ENCODE measurements around the gene SLC36A4. TPM values are rescaled to one million over a fixed set of nuclear protein-coding genes. Genes with fewer than 3 reads are reported as not detected.

The SLC36A4 gene
- total RNA-seq, 2 experiments from 2014 or later = 15.9 to 16.4 TPM

- Histone ChIP-seq H3K9me3 (ENCODE audit: control insufficient read depth in 1 of 2, insufficient read depth in 1 of 2, low read length in 2 of 2) (no peaks in the 10 kb centered on the region), H3K4me3 (ENCODE audit: low read length) (no peak overlapping the region), H3K4me1 (ENCODE audit: insufficient read depth, low read length) (no peaks in the 10 kb centered on the region), H3K27me3 (ENCODE audit: control insufficient read depth in 1 of 2, insufficient read depth in 2 of 2, low read length in 2 of 2) (no peaks in the 10 kb centered on the region), H3K36me3 (ENCODE audit: insufficient read depth, low read length) (no peaks in the 10 kb centered on the region), H3K27ac (ENCODE audit: low read depth in 1 of 2, low read length in 2 of 2) (no peak overlapping the region)
- ChIA-PET POLR2A (no interaction called here), CTCF (no interaction called here)
- H3K9me3 Mint-ChIP-seq = no peaks in the 10 kb centered on the region
- intact Hi-C loops (cut with DNase I, micrococcal nuclease) = no loop called here
- H3K36me3 Mint-ChIP-seq (ENCODE audit: low read depth) = peaks cover 10% of the 10 kb centered on the region
- DNase-seq = no peak
- no peaks in the 10 kb centered on the region for H3K27me3 Mint-ChIP-seq
- no peak overlapping the region for H3K27ac Mint-ChIP-seq
- no peaks in the 10 kb centered on the region for H3K4me1 Mint-ChIP-seq (ENCODE audit: low read depth)
- H3K4me3 Mint-ChIP-seq = no peak overlapping the region
- no peak for TF ChIP-seq CTCF (IDR thresholded peaks at IDR 0.05)
- ATAC-seq (ENCODE audit: poor library complexity) = no peak
Measured at GRCh38 chr11:93143186-93143585, 54.6 kb downstream of the SLC36A4 start.

- H3K4me3 Mint-ChIP-seq = no peak overlapping the region
- no peaks in the 10 kb centered on the region for H3K4me1 Mint-ChIP-seq (ENCODE audit: low read depth)
- H3K36me3 Mint-ChIP-seq (ENCODE audit: low read depth) = peaks cover 11% of the 10 kb centered on the region
- TF ChIP-seq CTCF (IDR thresholded peaks at IDR 0.05) = no peak
- ATAC-seq (ENCODE audit: poor library complexity) = no peak
- no peaks in the 10 kb centered on the region for H3K27me3 ChIP-seq (ENCODE audit: control insufficient read depth in 1 of 2, insufficient read depth in 2 of 2, low read length in 2 of 2)
- ChIA-PET CTCF (no interaction called here), POLR2A (no interaction called here)
- H3K9me3 Mint-ChIP-seq = no peaks in the 10 kb centered on the region
- H3K4me1 ChIP-seq (ENCODE audit: insufficient read depth, low read length) = no peaks in the 10 kb centered on the region
- H3K36me3 ChIP-seq (ENCODE audit: insufficient read depth, low read length) = no peaks in the 10 kb centered on the region
- no peak overlapping the region for H3K4me3 ChIP-seq (ENCODE audit: low read length)
- no peak for DNase-seq
- no peaks in the 10 kb centered on the region for H3K9me3 ChIP-seq (ENCODE audit: control insufficient read depth in 1 of 2, insufficient read depth in 1 of 2, low read length in 2 of 2)
- H3K27ac Mint-ChIP-seq = no peak overlapping the region
- H3K27me3 Mint-ChIP-seq = peaks cover 6% of the 10 kb centered on the region
- no peak overlapping the region for H3K27ac ChIP-seq (ENCODE audit: low read depth in 1 of 2, low read length in 2 of 2)
- intact Hi-C loops (cut with DNase I, micrococcal nuclease) = no loop called here
Measured at GRCh38 chr11:93133488-93134109, 64.2 kb downstream of the SLC36A4 start.

GRCh38 chr11:93132836-93133235 lies 65.0 kb downstream of the SLC36A4 start:
- no peak for ATAC-seq (ENCODE audit: poor library complexity)

More at GRCh38 chr11:93132836-93133235, 65.0 kb downstream of the SLC36A4 start:
- no peaks in the 10 kb centered on the region for H3K27me3 ChIP-seq (ENCODE audit: control insufficient read depth in 1 of 2, insufficient read depth in 2 of 2, low read length in 2 of 2)
- H3K36me3 Mint-ChIP-seq (ENCODE audit: low read depth) = peaks cover 11% of the 10 kb centered on the region
- H3K9me3 ChIP-seq (ENCODE audit: control insufficient read depth in 1 of 2, insufficient read depth in 1 of 2, low read length in 2 of 2) = no peaks in the 10 kb centered on the region
- H3K27ac Mint-ChIP-seq = no peak overlapping the region
- H3K4me3 Mint-ChIP-seq = no peak overlapping the region
- intact Hi-C loops (cut with DNase I, micrococcal nuclease) = no loop called here
- no peaks in the 10 kb centered on the region for H3K9me3 Mint-ChIP-seq
- TF ChIP-seq CTCF (IDR thresholded peaks at IDR 0.05) = no peak
- H3K27ac ChIP-seq (ENCODE audit: low read depth in 1 of 2, low read length in 2 of 2) = no peak overlapping the region
- H3K4me3 ChIP-seq (ENCODE audit: low read length) = no peak overlapping the region
- no peaks in the 10 kb centered on the region for H3K4me1 ChIP-seq (ENCODE audit: insufficient read depth, low read length)
- DNase-seq = no peak
- no peaks in the 10 kb centered on the region for H3K4me1 Mint-ChIP-seq (ENCODE audit: low read depth)
- ChIA-PET POLR2A (no interaction called here), CTCF (no interaction called here)
- H3K36me3 ChIP-seq (ENCODE audit: insufficient read depth, low read length) = no peaks in the 10 kb centered on the region
- peaks cover 6% of the 10 kb centered on the region for H3K27me3 Mint-ChIP-seq
